Stimulated activated CD4-positive, alpha-beta T cell treated with anti-CD3 and anti-CD28 coated beads, Interleukin-4, amount 100 ng/mL, for 1 hour (primary cell): Measurements from ENCODE around the gene TNFSF12.
A peak's percentile ranks its signal among the peaks of the same experiment; 100 is the strongest.

Experiments
- DNase-seq: peaks from one replicate; pipeline ENCODE4 v3.0.0-alpha.2; 2020

The TNFSF12 gene

DNA sequence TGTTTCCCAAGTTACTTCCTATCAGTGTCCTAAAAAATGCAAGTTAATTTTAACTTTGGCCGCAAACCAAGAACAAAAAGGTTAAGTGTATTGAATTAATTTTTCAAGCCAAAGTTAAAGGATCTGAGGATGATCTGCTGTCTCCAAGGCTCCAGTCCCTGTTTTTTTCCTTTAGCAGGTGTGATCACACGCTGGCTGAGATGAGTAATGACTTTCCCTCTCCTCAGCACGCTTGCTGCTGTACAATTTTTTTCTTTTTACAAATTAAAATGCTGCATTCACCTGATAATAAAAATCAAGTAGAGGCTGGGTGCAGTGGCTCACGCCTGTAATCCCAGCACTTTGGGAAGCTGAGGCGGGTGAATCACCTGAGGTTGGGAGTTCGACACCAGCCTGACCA lies 3.9 kb upstream of the TNFSF12 start:
- no peak for DNase-seq

DNA sequence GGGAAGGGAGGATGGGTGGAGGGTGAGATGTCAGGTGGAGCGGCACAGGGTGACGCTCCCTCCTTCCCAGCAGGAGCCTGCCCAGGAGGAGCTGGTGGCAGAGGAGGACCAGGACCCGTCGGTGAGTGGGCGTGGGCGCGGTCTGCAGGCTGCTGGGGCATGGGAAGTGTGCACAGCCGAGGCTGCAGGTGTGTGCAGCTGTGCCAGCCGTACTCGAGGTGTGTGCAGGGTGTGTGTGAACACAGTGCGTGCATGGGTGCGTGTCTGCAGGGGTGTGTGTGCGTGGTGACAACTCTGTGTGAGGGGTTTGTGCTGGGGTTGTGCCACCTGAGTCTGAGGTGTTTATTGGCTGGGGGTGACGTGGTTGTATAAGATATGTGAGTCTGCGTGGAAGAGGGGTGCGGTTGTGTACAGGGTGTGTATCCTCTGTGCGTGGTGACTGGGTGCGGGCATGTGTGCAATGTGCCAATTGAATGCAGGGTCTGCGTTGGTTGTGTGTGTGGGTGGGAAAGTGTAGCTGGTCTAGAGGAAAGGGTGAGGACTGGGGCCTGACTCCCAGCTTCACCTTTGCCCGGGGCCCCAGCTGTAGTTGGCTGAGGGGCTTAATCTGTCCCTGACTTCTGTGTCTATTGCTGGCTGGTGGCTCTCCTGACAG lies 670 bp downstream of the TNFSF12 start:
- DNase-seq, result peak; percentile 50

GRCh38 chr17:7550344-7550743 lies 1.5 kb downstream of the TNFSF12 start:
- no peak for DNase-seq

- DNase-seq, result no peak
Measured at GRCh38 chr17:7551396-7551795, 2.5 kb downstream of the TNFSF12 start.

GRCh38 chr17:7552621-7553051 lies 3.8 kb downstream of the TNFSF12 start:
- DNase-seq, result no peak

- DNase-seq, result no peak
Measured at GRCh38 chr17:7553356-7553755, 4.5 kb downstream of the TNFSF12 start.

- no peak for DNase-seq
Measured at GRCh38 chr17:7555320-7555948, 6.6 kb downstream of the TNFSF12 start.

GRCh38 chr17:7556627-7557026 lies 7.8 kb downstream of the TNFSF12 start:
- DNase-seq, result no peak

GRCh38 chr17:7557147-7557764 lies 8.4 kb downstream of the TNFSF12 start:
- DNase-seq, result no peak

- no peak for DNase-seq
Measured at GRCh38 chr17:7557775-7558543, 9.1 kb downstream of the TNFSF12 start.

GRCh38 chr17:7558544-7559319 lies 9.9 kb downstream of the TNFSF12 start, which contains the start of gene TNFSF13:
Gene TNFSF13, plus strand, starts transcription at chr17:7558750. Its CDS starts 290 bp downstream, at chr17:7559040.
- DNase-seq, result no peak

DNA sequence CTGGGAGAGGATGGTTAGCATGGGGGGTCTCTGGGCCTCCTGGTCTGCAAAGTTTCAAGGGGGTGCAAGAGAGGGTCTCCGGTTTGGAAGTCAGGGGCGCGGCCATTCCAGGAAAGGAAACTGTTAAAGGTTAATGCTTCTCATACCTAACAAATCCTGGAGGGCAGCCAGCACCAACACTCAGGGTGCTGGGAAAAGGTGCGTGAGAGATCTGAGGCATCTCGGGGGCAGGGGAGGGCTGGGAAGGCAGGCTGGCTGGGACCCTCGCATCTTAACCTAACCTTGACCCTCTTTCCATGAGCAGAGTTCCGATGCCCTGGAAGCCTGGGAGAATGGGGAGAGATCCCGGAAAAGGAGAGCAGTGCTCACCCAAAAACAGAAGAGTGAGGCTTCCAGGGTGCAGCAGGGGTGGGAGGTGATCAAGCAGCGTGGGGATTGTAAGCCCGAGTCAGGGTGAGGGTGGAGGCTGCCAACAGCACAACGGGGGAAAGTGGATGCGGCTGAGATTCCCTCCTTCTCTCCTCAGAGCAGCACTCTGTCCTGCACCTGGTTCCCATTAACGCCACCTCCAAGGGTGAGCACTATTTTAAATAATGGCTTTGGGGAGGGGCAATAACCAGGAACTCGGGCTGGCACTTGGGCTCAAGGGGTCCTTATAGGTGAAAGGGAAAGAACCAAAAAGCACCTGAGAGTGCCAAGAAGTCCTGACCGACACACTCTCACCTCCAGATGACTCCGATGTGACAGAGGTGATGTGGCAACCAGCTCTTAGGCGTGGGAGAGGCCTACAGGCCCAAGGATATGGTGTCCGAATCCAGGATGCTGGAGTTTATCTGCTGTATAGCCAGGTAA lies 10.7 kb downstream of the TNFSF12 start:
- DNase-seq, result no peak

GRCh38 chr17:7560172-7561027 lies 11.5 kb downstream of the TNFSF12 start:
- peak; percentile 65 for DNase-seq

GRCh38 chr17:7561028-7561575 lies 12.2 kb downstream of the TNFSF12 start:
- peak; percentile 87 for DNase-seq

- DNase-seq, result peak; percentile 93
Measured at GRCh38 chr17:7561589-7562207, 12.8 kb downstream of the TNFSF12 start, which contains the start of gene SENP3. Gene SENP3, plus strand, starts transcription at chr17:7561919. Its CDS starts 1,158 bp downstream, at chr17:7563077.

GRCh38 chr17:7562208-7562605 lies 13.3 kb downstream of the TNFSF12 start:
- no peak for DNase-seq

DNA sequence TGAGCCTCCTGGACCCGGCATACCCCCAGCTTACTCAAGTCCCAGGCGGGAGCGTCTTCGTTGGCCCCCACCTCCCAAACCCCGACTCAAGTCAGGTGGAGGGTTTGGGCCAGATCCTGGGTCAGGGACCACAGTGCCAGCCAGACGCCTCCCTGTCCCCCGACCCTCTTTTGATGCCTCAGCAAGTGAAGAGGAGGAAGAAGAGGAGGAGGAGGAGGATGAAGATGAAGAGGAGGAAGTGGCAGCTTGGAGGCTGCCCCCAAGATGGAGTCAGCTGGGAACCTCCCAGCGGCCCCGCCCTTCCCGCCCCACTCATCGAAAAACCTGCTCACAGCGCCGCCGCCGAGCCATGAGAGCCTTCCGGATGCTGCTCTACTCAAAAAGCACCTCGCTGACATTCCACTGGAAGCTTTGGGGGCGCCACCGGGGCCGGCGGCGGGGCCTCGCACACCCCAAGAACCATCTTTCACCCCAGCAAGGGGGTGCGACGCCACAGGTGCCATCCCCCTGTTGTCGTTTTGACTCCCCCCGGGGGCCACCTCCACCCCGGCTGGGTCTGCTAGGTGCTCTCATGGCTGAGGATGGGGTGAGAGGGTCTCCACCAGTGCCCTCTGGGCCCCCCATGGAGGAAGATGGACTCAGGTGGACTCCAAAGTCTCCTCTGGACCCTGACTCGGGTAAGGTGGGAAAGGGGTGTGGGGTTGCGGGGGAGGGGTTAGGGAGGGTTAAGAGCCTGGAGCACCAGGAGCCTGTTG lies 14.4 kb downstream of the TNFSF12 start:
- DNase-seq, result no peak

DNA sequence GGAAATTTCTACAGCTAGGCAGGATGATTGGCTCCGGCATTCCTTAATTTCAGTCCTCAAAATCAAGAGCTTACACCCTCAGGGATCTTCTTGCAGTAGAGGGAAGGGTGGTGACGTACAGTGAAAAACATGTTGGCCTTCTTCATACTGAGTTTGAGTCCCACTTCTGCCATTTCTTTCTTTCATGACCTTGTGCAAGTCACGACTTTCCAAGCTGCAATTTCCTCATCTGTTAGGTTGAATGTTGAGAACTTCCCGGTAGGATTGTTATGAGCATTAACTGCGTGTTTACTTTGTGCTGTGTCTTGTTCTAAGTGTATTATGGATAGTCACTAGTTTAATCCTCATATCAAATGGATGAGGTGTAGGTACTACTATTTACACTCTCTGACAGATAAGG lies 20.7 kb downstream of the TNFSF12 start:
- DNase-seq, result no peak

- no peak for DNase-seq
Measured at GRCh38 chr17:7570351-7570750, 21.5 kb downstream of the TNFSF12 start.
